Epithelial cell of esophagus (primary cell): ENCODE measurements around the gene GNAI2.
A peak's percentile ranks its signal among the peaks of the same experiment; 100 is the strongest.

Experiments used
- DNase-seq: peaks from one replicate; pipeline ENCODE4 v3.0.0; 2010; ENCODE audit warnings: low read depth
- H3K4me3 ChIP-seq: 2 replicates; pipeline ENCODE4 v1.5.1; 2011; ENCODE audit warnings: mild to moderate bottlenecking, low read length, control low read depth
- CTCF ChIP-seq: IDR thresholded peaks from 2 replicates; pipeline ENCODE4 v1.5.1; 2011; ENCODE audit warnings: low read depth, mild to moderate bottlenecking, low read length, control low read depth, inconsistent platforms; ENCODE audit not compliant: insufficient read depth; ENCODE audit errors: missing control alignments

The GNAI2 gene

GRCh38 chr3:50245831-50246516, 10.0 kb downstream of the GNAI2 start:
- H3K4me3 ChIP-seq = peak overlapping the region; percentile 27
- peak; percentile 93 for TF ChIP-seq CTCF
- DNase-seq = peak; percentile 90

GRCh38 chr3:50246517-50246954, 10.5 kb downstream of the GNAI2 start:
- DNase-seq = peak; percentile 98
- TF ChIP-seq CTCF = no peak
- H3K4me3 ChIP-seq = no peak overlapping the region

GRCh38 chr3:50248387-50248786, 12.4 kb downstream of the GNAI2 start:
- TF ChIP-seq CTCF = no peak
- DNase-seq = peak; percentile 76

GRCh38 chr3:50249457-50249856, 13.5 kb downstream of the GNAI2 start:
- DNase-seq = no peak
- TF ChIP-seq CTCF = no peak
- no peak overlapping the region for H3K4me3 ChIP-seq

More at GRCh38 chr3:50248387-50248786, 12.4 kb downstream of the GNAI2 start:
- no peak overlapping the region for H3K4me3 ChIP-seq

GRCh38 chr3:50250514-50250913, 14.5 kb downstream of the GNAI2 start:
- H3K4me3 ChIP-seq = no peak overlapping the region
- DNase-seq = no peak
- no peak for TF ChIP-seq CTCF

GRCh38 chr3:50251220-50251619, 15.2 kb downstream of the GNAI2 start:
- peak; percentile 99 for DNase-seq
- TF ChIP-seq CTCF = no peak
- H3K4me3 ChIP-seq = no peak overlapping the region
